ENCODE data around the gene MARS1. TPM values are rescaled to one million over a fixed set of nuclear protein-coding genes. Genes with fewer than 3 reads are reported as not detected.
"Not testable (repeated sequence)": the region's sequence is repeated elsewhere in the genome, so short reads cannot be mapped to it uniquely, and the experiment has no call there.

MARS1 gene
- polyA plus RNA-seq, 6 donors from 2014 or later: 53.1 to 78.7 (median 63.0) TPM

DNA sequence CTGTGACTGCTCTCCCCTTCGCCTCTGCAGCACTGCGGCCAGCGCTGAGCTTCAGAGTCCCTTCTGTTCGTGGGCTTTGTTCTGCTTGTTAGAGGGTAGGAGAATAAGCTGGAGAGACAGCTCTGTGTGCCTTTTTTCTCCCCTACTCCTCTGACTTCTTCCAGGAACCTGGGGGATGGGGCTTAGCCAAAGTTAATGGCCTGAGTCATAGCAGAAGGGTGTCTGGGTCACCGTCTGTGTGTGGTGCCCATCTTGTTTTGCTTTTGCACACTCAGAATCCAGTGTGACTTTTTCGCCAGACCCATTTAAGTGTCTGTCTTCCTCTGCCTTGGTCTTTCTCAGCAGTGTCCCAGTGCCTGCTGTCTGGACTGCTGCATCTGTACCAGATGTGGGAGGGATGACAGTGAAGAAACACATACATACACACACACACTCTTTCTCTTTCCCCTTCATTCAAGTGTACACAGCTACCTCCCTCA lies 65.0 kb downstream of the MARS1 start:
- peaks cover 10 to 17% (median 14%) of the 10 kb centered on the region in 3 donors for H3K4me1 Mint-ChIP-seq
- H3K27ac Mint-ChIP-seq: no peak overlapping the region
- H3K9me3 Mint-ChIP-seq: no peaks in the 10 kb centered on the region
- no peaks in the 10 kb centered on the region for H3K36me3 Mint-ChIP-seq
- DNase-seq (no peak), ATAC-seq (ENCODE audit: low read depth in 2 of 2) (no peak)
- peaks cover 20 to 56% (median 52%) of the 10 kb centered on the region in 3 donors for H3K27me3 Mint-ChIP-seq
- no peak overlapping the region for H3K4me3 Mint-ChIP-seq

DNA sequence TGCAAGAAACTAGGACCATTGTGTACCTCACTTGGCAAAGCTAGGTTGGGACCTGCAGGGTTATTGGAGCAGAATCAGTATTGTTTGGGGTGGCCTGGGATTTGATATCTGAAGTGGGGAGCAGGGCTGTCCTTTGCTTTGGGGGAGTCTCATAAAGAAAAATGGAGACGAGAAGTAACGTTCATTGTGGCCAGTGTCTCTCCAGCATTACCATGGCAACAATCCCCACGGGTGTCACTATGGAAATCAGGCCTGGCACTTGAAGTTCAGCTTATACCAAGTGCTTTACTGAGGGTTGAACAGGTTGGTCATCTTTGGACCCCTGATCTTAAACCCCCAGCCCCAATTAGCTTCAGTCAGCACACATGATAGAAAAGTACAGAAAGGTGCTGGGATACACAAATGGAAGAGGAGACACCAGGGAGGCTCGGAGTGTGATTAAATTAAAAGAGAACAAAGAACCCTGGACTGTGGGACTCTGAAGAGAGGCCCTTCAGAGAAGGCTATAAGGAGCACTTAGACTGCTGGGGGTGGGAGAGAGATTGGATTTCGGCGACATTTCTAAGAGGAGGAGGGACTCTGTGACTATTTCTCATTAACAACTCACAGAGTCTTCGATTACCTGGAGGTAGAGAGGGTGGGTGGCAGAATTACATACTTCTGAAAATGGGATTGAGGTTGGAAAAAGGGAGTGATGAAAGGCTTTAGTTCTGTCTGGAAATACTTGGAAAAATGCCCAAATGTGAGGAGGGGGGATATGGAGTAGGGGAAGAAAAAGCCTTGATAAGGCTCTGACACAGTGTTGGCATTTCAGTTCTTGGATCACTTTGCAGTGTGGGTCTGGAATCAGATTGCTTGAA lies 65.7 kb downstream of the MARS1 start:
- H3K27me3 Mint-ChIP-seq: peaks cover 20 to 54% (median 52%) of the 10 kb centered on the region in 3 donors
- peaks cover 10 to 17% (median 14%) of the 10 kb centered on the region in 3 donors for H3K4me1 Mint-ChIP-seq
- no peaks in the 10 kb centered on the region for H3K9me3 Mint-ChIP-seq
- H3K27ac Mint-ChIP-seq: peak overlapping the region in 1 of 6 donors; percentile 85
- DNase-seq: no peak
- H3K36me3 Mint-ChIP-seq: no peaks in the 10 kb centered on the region
- ATAC-seq (ENCODE audit: low read depth in 2 of 2): no peak
- H3K4me3 Mint-ChIP-seq: no peak overlapping the region

DNA sequence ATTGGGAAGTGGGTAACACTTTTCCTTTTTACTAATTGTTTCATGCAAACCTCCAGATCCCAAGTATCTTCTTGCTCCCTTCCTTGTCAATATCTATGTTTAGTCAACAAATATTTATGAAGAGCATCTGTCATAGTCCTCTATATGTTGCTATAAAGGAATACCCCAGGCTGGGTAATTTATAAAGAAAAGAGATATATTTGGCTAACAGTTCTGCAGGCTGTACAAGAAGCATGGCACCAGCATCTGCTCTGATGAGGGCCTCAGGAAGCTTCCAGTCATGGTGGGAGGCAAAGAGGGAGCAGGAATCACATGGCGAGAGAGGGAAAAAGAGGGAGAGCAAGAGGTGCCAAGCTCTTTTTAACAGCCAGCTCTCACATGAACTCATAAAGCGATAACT lies 66.6 kb downstream of the MARS1 start:
- no peak overlapping the region for H3K27ac Mint-ChIP-seq
- H3K4me1 Mint-ChIP-seq: peaks cover 6 to 11% (median 7%) of the 10 kb centered on the region in 3 donors
- peak overlapping the region in 1 of 8 donors; percentile 58 for H3K4me3 Mint-ChIP-seq
- no peaks in the 10 kb centered on the region for H3K9me3 Mint-ChIP-seq
- ATAC-seq (ENCODE audit: low read depth in 2 of 2) (no peak), DNase-seq (no peak)
- no peaks in the 10 kb centered on the region for H3K36me3 Mint-ChIP-seq
- peaks cover 16 to 45% (median 45%) of the 10 kb centered on the region in 3 donors for H3K27me3 Mint-ChIP-seq

DNA sequence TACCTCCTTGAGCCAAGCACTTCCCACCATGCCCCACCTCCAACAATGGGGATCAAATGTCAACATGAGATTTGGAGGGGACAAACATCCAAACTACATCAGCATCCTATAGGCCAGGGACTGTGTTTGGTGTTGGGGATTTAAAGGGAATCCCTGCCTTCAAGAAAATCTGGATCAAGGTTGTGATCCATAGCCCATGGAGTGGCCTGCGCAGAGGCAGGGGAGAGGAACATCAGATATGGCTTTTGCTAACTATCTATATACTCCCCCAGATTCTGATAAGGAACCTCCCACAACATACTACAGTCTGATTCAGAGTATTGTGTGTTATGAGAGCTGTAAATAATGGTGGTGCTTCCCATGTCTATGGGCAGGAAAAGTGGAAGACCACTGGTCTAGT lies 67.0 kb downstream of the MARS1 start:
- DNase-seq (no peak), ATAC-seq (ENCODE audit: low read depth in 2 of 2) (no peak)
- H3K4me3 Mint-ChIP-seq: no peak overlapping the region
- H3K27me3 Mint-ChIP-seq: peaks cover 16 to 43% (median 42%) of the 10 kb centered on the region in 3 donors
- H3K36me3 Mint-ChIP-seq: no peaks in the 10 kb centered on the region
- H3K4me1 Mint-ChIP-seq: peaks cover 4 to 9% (median 6%) of the 10 kb centered on the region in 3 donors
- H3K27ac Mint-ChIP-seq: no peak overlapping the region
- no peaks in the 10 kb centered on the region for H3K9me3 Mint-ChIP-seq

DNA sequence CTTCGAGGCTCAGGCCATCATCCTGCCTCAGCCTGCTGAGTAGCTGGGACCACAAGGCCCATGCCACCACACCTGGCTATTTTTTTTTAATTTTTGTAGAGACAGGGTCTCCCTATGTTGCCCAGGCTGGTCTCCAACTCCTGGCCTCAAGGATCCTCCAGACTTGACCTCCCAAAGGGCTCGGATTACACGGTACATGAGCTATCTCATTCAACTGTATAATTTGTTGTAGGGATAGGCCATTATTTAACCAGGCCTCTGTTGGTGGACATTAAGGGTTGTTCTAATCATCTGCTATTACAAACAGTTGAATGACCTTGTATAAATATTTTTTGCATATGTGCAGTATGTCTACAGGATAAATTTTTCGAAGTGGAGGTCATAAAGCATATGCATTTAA lies 71.0 kb downstream of the MARS1 start:
- ATAC-seq (ENCODE audit: low read depth in 2 of 2) (no peak), DNase-seq (no peak)
- Mint-ChIP-seq H3K4me3 (no peak overlapping the region), H3K9me3 (no peaks in the 10 kb centered on the region), H3K4me1 (no peaks in the 10 kb centered on the region), H3K27ac (no peak overlapping the region), H3K36me3 (no peaks in the 10 kb centered on the region), H3K27me3 (peaks cover 13 to 37% (median 31%) of the 10 kb centered on the region in 3 donors)

DNA sequence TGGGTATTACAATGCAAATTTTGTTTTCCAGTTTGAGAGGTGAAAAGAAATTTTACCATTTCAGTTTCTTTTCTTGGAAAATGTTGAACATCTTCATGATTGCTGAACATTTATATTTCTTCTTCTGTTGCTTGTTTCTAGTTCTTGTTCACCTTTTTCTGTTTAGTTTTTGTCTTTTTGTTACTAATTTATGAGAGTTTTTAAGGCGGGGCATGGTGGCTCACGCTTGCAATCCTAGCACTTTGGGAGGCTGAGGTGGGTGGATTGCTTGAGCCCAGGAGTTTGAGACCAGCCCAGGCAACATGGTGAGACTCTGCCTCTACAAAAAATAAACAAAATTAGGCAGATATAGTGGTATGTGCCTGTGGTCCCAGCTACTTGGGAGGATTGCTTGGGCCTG lies 72.6 kb downstream of the MARS1 start:
- Mint-ChIP-seq H3K36me3 (no peaks in the 10 kb centered on the region), H3K9me3 (peaks cover 0 to 2% (median 0%) of the 10 kb centered on the region in 7 donors), H3K27me3 (peaks cover 22 to 37% (median 36%) of the 10 kb centered on the region in 3 donors), H3K4me3 (no peak overlapping the region), H3K4me1 (no peaks in the 10 kb centered on the region), H3K27ac (no peak overlapping the region)
- DNase-seq (no peak), ATAC-seq (ENCODE audit: low read depth in 2 of 2) (no peak)

DNA sequence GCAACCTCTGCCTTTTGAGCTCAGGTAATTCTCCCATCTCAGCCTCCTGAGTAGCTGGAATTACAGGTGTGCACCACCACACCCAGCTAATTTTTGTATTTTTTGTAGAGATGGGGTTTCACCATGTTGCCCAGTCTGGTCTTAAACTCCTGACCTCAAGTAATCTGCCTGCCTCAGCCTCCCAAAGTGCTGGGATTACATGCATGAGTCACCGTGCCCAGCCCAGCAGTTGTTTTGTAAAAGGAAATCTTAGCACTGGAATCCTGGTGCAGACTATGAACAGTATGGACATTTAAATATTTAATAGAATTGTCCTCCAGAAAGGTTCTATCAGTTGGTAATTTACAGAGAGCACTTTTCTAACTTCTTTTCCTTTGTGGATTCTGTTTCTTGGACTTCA lies 73.2 kb downstream of the MARS1 start:
- DNase-seq; H3K36me3 Mint-ChIP-seq; H3K9me3 Mint-ChIP-seq; H3K27ac Mint-ChIP-seq; H3K4me3 Mint-ChIP-seq; H3K4me1 Mint-ChIP-seq; ATAC-seq (ENCODE audit: low read depth in 2 of 2): not testable (repeated sequence)
- H3K27me3 Mint-ChIP-seq: peaks cover 22 to 37% (median 36%) of the 10 kb centered on the region in 3 donors

DNA sequence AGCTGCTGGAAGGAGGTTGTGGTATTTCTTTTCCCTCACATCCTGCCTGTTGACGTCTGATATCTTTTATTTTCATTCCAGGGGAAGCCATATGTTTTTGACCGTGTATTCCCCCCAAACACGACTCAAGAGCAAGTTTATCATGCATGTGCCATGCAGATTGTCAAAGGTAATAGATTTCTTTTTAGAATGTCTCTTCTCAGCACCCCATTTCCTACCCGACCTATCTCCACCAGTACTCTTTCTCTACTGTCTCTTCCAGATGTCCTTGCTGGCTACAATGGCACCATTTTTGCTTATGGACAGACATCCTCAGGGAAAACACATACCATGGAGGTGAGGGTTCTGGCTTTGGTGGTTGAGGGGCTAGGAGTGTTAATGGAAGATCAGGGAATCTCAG lies 75.5 kb downstream of the MARS1 start:
- no peak for ATAC-seq (ENCODE audit: low read depth in 2 of 2)
- no peak for DNase-seq
- Mint-ChIP-seq H3K4me1 (no peaks in the 10 kb centered on the region), H3K9me3 (peaks cover 0 to 2% (median 0%) of the 10 kb centered on the region in 7 donors), H3K36me3 (no peaks in the 10 kb centered on the region), H3K27me3 (peaks cover 20 to 48% (median 40%) of the 10 kb centered on the region in 3 donors), H3K27ac (no peak overlapping the region), H3K4me3 (no peak overlapping the region)

DNA sequence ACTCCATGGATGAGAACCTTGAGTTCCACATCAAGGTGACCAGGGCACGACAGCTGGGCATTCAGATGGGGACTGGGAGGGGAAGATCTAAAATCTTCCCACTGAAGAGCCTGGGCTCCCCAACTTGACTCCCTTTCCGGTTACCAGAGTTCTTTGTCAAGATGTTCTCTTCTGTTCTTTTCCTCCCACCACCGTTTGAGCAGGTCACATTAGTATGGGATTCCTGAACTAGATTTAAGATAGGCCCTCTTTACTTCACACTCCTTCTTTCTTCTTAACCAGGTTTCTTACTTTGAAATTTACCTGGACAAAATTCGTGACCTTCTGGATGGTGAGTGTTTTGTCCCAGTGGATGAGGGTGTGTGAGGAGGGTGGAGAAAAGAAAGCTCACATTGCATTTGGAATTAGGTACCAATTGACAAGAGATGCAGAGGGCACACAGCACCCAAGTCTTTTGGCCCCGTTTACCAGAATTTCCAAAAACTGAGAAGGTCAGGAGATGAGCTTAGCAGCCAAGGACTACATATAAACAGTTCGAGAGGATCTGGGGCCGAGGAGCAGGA lies 76.4 kb downstream of the MARS1 start:
- Mint-ChIP-seq H3K4me1 (no peaks in the 10 kb centered on the region), H3K36me3 (no peaks in the 10 kb centered on the region), H3K27me3 (peaks cover 22 to 57% (median 49%) of the 10 kb centered on the region in 3 donors), H3K4me3 (no peak overlapping the region), H3K27ac (peak overlapping the region in 1 of 6 donors; percentile 90), H3K9me3 (peaks cover 0 to 2% (median 0%) of the 10 kb centered on the region in 7 donors)
- no peak for DNase-seq
- ATAC-seq (ENCODE audit: low read depth in 2 of 2): no peak

Other genes with a start within 250 kb of the MARS1 start
- gene STAC3, start 236.9 kb upstream of the MARS1 start, polyA plus RNA-seq (ENCODE audit: low read depth in 6 of 6): under 1 TPM in 4 of 6 donors, not detected in 2; 0.32 to 0.43 (median 0.38) TPM
- 10 to 100 TPM in 3 of 6 donors, 1 to 10 TPM in 3; 2.9 to 20.4 (median 10.2) TPM for gene R3HDM2, start 57.0 kb upstream of the MARS1 start, polyA plus RNA-seq (ENCODE audit: low read depth in 6 of 6)
- not detected for gene INHBC, start 53.3 kb upstream of the MARS1 start, polyA plus RNA-seq (ENCODE audit: low read depth in 6 of 6)
- under 1 TPM in 1 of 6 donors, not detected in 5; 0.44 TPM for gene INHBE, start 32.8 kb upstream of the MARS1 start, polyA plus RNA-seq (ENCODE audit: low read depth in 6 of 6)
- 1 to 10 TPM in 4 of 6 donors, under 1 TPM in 2; 0.27 to 2.4 (median 1.1) TPM for gene GLI1, start 28.3 kb upstream of the MARS1 start, polyA plus RNA-seq (ENCODE audit: low read depth in 6 of 6)
- 100 to 1,000 TPM; 152 to 231 (median 164) TPM for gene ARHGAP9, start 8.2 kb upstream of the MARS1 start, polyA plus RNA-seq (ENCODE audit: low read depth in 6 of 6)
- gene DDIT3, start 32.4 kb downstream of the MARS1 start, polyA plus RNA-seq (ENCODE audit: low read depth in 6 of 6): 10 to 100 TPM; 33.3 to 62.2 (median 51.0) TPM
- gene MBD6, start 34.8 kb downstream of the MARS1 start, polyA plus RNA-seq (ENCODE audit: low read depth in 6 of 6): 1 to 10 TPM; 1.8 to 8.2 (median 5.0) TPM
- 10 to 100 TPM; 65.6 to 87.3 (median 71.2) TPM for gene DCTN2, start 59.1 kb downstream of the MARS1 start, polyA plus RNA-seq (ENCODE audit: low read depth in 6 of 6)
- gene KIF5A, start 62.0 kb downstream of the MARS1 start, polyA plus RNA-seq (ENCODE audit: low read depth in 6 of 6): not detected
- gene PIP4K2C, start 103.1 kb downstream of the MARS1 start, polyA plus RNA-seq (ENCODE audit: low read depth in 6 of 6): 10 to 100 TPM; 15.8 to 42.0 (median 19.1) TPM
- under 1 TPM in 5 of 6 donors, not detected in 1; 0.16 to 0.53 (median 0.29) TPM for gene DTX3, start 116.8 kb downstream of the MARS1 start, polyA plus RNA-seq (ENCODE audit: low read depth in 6 of 6)
- gene ARHGEF25, start 123.4 kb downstream of the MARS1 start, polyA plus RNA-seq (ENCODE audit: low read depth in 6 of 6): not detected
- not detected for gene B4GALNT1, start 145.1 kb downstream of the MARS1 start, polyA plus RNA-seq (ENCODE audit: low read depth in 6 of 6)
- gene OS9, start 206.1 kb downstream of the MARS1 start, polyA plus RNA-seq (ENCODE audit: low read depth in 6 of 6): 10 to 100 TPM; 72.0 to 87.9 (median 77.1) TPM